K562 (cell line): ENCODE results near the gene HPX. TPM values are rescaled to one million over a fixed set of nuclear protein-coding genes. Genes with fewer than 3 reads are reported as not detected.

Experiments
- ESRRB ChIP-seq: fragments of 250-450 bp; sonication (Bioruptor Pico); IDR thresholded peaks from 2 replicates; pipeline ENCODE4 v1.5.0; 2020; ENCODE audit warnings: mild to moderate bottlenecking, moderate library complexity, borderline replicate concordance
- NR2C1 ChIP-seq, 2 experiments: fragments of 450-650 bp; IDR thresholded peaks; 2 replicates each; pipeline ENCODE4 v1.6.1; 2017; ENCODE audit warnings: mild to moderate bottlenecking in 2 of 2, antibody characterized with exemption in 1 of 2, inconsistent platforms in 1 of 2, missing compliant biosample characterization in 1 of 2, missing genetic modification characterization in 1 of 2
- NR3C1 ChIP-seq: sonication (generic); formaldehyde crosslinking; IDR thresholded peaks from 2 replicates; pipeline ENCODE4 v1.8.1; 2022; ENCODE audit warnings: missing genetic modification reagents
- PML ChIP-seq: IDR thresholded peaks from 2 replicates; pipeline ENCODE4 v1.6.1; 2012; ENCODE audit warnings: low read length, inconsistent platforms
- SFPQ ChIP-seq: fragments of 200-400 bp; formaldehyde crosslinking; IDR thresholded peaks from 2 replicates; pipeline ENCODE4 v1.6.1; 2017; ENCODE audit warnings: mild to moderate bottlenecking, low read depth, low read length, moderate library complexity
- TCF7 ChIP-seq: sonication (generic); IDR thresholded peaks from 2 replicates; pipeline ENCODE4 v1.6.1; 2016; ENCODE audit warnings: antibody characterized with exemption, borderline replicate concordance
- ZNF592 ChIP-seq: fragments of 450-650 bp; IDR thresholded peaks from 2 replicates; pipeline ENCODE4 v1.6.1; 2017; ENCODE audit warnings: antibody characterized with exemption, mild to moderate bottlenecking
- ZNF778 ChIP-seq: fragments of 450-650 bp; formaldehyde crosslinking; IDR thresholded peaks from 2 replicates; pipeline ENCODE4 v1.4.0; 2020; ENCODE audit warnings: mild to moderate bottlenecking, moderate library complexity
- polyA plus RNA-seq, 8 experiments: library from polyadenylated mRNA; depleted of rRNA in 4 of 8; stranded (reverse) in 5 of 8; unstranded in 3 of 8; fragments of >200 nt; fragmentation: Nextera tagmentation in 2 of 8; fragmentation: Illumina TruSeq in 1 of 8; extraction: Ambion mirVana in 2 of 8; extraction: Trizol in 1 of 8; gene quantifications; 2 replicates each; pipeline versions ENCODE4 v1.2.1 to v1.2.3, GENCODE V29; 2011 to 2014; ENCODE audit warnings: inconsistent platforms in 1 of 8, missing spikeins in 1 of 8
- total RNA-seq, 7 experiments: library from RNA; depleted of rRNA in 6 of 7; stranded (reverse); fragments of >200 nt in 6 of 7; fragmentation: Illumina TruSeq in 2 of 7; extraction: Trizol in 2 of 7; gene quantifications; 2 replicates each; pipeline versions ENCODE4 v1.2.1 to v1.2.3, GENCODE V29; 2011 to 2021; ENCODE audit warnings: low replicate concordance in 1 of 7

Gene HPX
- total and polyA plus RNA-seq, 9 of the 15 experiments (the other 6 are each of a cell fraction or from before 2014, with no cell fraction given): 0.12 to 1.2 (median 0.49) TPM; not detected in 1

GRCh38 chr11:6417907-6418556, 22.8 kb downstream of the HPX start (continued):
- TF ChIP-seq ZNF592 (no peak), PML (no peak), NR2C1 (IDR thresholded peaks at IDR 0.05) (no peak), NR2C1 (tag; IDR thresholded peaks at IDR 0.05) (no peak), SFPQ (no peak), TCF7 (no peak), NR3C1 (no peak), ESRRB (no peak), ZNF778 (CRISPR knock-in tag) (no peak)
